Measurements from ENCODE around the gene CBL.

The CBL gene

GRCh38 chr11:119356349-119357031, 150.4 kb downstream of the CBL start:
- TF ChIP-seq PRDM2 (tag by site-specific recombination; IDR thresholded peaks at IDR 0.05; ENCODE audit: borderline replicate concordance) (no peak), ZNF341 (tag by site-specific recombination; IDR thresholded peaks at IDR 0.05; ENCODE audit: low read depth) (0 out of 2 replicates have a peak, but pooled peaks have one; percentile 15), ZNF473 (tag by site-specific recombination; IDR thresholded peaks at IDR 0.05) (no peak), ZNF558 (tag by site-specific recombination; IDR thresholded peaks at IDR 0.05) (no peak)
- H3K4me1 ChIP-seq (ENCODE audit: control insufficient read depth, insufficient read depth, low read length): no peaks in the 10 kb centered on the region; the same call in 1 of the 2 replicates
- no peak overlapping the region for H3K27ac ChIP-seq (ENCODE audit: extremely low read depth, low read depth, low read length)
- ChIA-PET CTCF (interaction anchor here (0.6 to 3.3 kb wide), 13 partner anchors 11 to 272 kb away, joined by 3 to 35 read pairs (median 5); partner anchors contain the start of genes DPAGT1, HMBS and USP2), POLR2A (no interaction called here)
- no peak overlapping the region for H3K4me3 ChIP-seq (ENCODE audit: low read depth, low read length)
- H3K9me3 ChIP-seq (ENCODE audit: control insufficient read depth, insufficient read depth, low read depth, low read length): no peaks in the 10 kb centered on the region
- peaks cover 0 to 44% of the 10 kb centered on the region in 2 experiments; a peak in 1 of 3 replicates for H3K36me3 ChIP-seq (ENCODE audit: control insufficient read depth in 2 of 2, insufficient read depth in 1 of 2, low read length in 2 of 2)

GRCh38 chr11:119357074-119357473, 150.9 kb downstream of the CBL start:
- Histone ChIP-seq H3K4me3 (ENCODE audit: low read depth, low read length) (no peak overlapping the region), H3K27ac (ENCODE audit: extremely low read depth, low read depth, low read length) (no peak overlapping the region), H3K9me3 (ENCODE audit: control insufficient read depth, insufficient read depth, low read depth, low read length) (no peaks in the 10 kb centered on the region), H3K36me3 (ENCODE audit: control insufficient read depth in 2 of 2, insufficient read depth in 1 of 2, low read length in 2 of 2) (peaks cover 0 to 44% of the 10 kb centered on the region in 2 experiments; a peak in 1 of 3 replicates), H3K4me1 (ENCODE audit: control insufficient read depth, insufficient read depth, low read length) (peaks cover 5% of the 10 kb centered on the region)
- ChIA-PET POLR2A (interaction anchor here (0.6 kb wide), 1 partner anchor 401 kb away, joined by 4 read pairs; no protein-coding TSS in a partner anchor), CTCF (interaction anchor here (1.0 to 3.3 kb wide), 6 partner anchors 12 to 20 kb away, joined by 3 to 35 read pairs (median 6); partner anchors contain the start of gene C1QTNF5)
- TF ChIP-seq ZNF548 (tag by site-specific recombination; IDR thresholded peaks at IDR 0.05) (no peak), ZNF292 (tag by site-specific recombination; IDR thresholded peaks at IDR 0.05; ENCODE audit: borderline replicate concordance, low read depth) (no peak), PRDM1 (tag by site-specific recombination; IDR thresholded peaks at IDR 0.05) (no peak), ZNF19 (tag by site-specific recombination; IDR thresholded peaks at IDR 0.05; ENCODE audit: low read depth) (no peak), KLF17 (tag by site-specific recombination; IDR thresholded peaks at IDR 0.05) (no peak), ZNF404 (tag by site-specific recombination; IDR thresholded peaks at IDR 0.05) (no peak)
